ENCODE results near the gene CTSE.

DNA sequence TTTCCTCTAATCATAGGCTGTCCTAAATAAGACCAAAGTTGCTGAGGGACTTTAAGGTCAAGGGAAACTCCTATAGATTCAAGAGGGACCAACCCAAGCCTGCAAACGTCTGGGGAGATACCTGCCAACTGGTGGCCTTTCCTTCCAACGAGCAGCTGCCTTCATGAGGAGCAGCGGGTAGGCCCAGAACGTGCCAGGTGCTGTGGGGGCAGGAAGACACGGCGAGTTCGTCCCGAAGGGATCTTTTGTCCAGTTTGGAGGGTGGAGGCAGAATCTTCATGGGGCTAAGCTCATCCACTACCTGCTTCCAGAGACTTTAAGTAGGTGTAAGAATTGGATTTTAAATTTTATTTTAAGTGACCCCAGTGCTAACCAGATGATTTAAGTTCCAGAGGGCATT lies 54.5 kb downstream of the CTSE start:
- TF ChIP-seq NFE2L1 (tag; IDR thresholded peaks at IDR 0.05; ENCODE audit: borderline replicate concordance, low read depth) (no peak), TAF1 (IDR thresholded peaks at IDR 0.05; ENCODE audit: control insufficient read depth, extremely low read depth, insufficient read depth, low read length, severe bottlenecking) (no peak), TRIM24 (IDR thresholded peaks at IDR 0.05) (no peak), POLR2G (IDR thresholded peaks at IDR 0.05; ENCODE audit: low read depth, low read length) (no peak), CHD2 (IDR thresholded peaks at IDR 0.05; ENCODE audit: low read depth, low read length) (no peak), ZNF274 (IDR thresholded peaks at IDR 0.05; ENCODE audit: borderline replicate concordance, low read depth, low read length) (no peak), CBX3 (IDR thresholded peaks at IDR 0.05; ENCODE audit: borderline replicate concordance in 1 of 2, low read length in 2 of 2) (no peak)
- TF ChIP-seq, protein P1, sequence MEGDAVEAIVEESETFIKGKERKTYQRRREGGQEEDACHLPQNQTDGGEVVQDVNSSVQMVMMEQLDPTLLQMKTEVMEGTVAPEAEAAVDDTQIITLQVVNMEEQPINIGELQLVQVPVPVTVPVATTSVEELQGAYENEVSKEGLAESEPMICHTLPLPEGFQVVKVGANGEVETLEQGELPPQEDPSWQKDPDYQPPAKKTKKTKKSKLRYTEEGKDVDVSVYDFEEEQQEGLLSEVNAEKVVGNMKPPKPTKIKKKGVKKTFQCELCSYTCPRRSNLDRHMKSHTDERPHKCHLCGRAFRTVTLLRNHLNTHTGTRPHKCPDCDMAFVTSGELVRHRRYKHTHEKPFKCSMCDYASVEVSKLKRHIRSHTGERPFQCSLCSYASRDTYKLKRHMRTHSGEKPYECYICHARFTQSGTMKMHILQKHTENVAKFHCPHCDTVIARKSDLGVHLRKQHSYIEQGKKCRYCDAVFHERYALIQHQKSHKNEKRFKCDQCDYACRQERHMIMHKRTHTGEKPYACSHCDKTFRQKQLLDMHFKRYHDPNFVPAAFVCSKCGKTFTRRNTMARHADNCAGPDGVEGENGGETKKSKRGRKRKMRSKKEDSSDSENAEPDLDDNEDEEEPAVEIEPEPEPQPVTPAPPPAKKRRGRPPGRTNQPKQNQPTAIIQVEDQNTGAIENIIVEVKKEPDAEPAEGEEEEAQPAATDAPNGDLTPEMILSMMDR (IDR thresholded peaks at IDR 0.05 in 2 of 3, conservative IDR thresholded peaks at IDR 0.05 in 1 of 3; ENCODE audit: insufficient read depth in 2 of 3, low read depth in 1 of 3, low read length in 3 of 3): no peak
